GM13977 (cell line): Measurements from ENCODE around the gene NDUFAF2.
A peak's percentile ranks its signal among the peaks of the same experiment; 100 is the strongest.

Experiments used
- DNase-seq: peaks from one replicate; pipeline ENCODE4 v3.0.0; 2012; ENCODE audit warnings: low spot score
- CTCF ChIP-seq: IDR thresholded peaks from 2 replicates; pipeline ENCODE4 v1.5.1; 2012; ENCODE audit warnings: mild to moderate bottlenecking, control low read depth; ENCODE audit not compliant: insufficient read depth; ENCODE audit errors: extremely low read depth, missing control alignments
- in situ Hi-C: fragments of 300-500 bp; cut with MboI; formaldehyde crosslinking; loops from one replicate; pipeline ENCODE4 v1.12.0; 2022; ENCODE audit warnings: low sequenced_read_pairs, low pct_unique_long_range_greater_than_20kb, mixed read lengths, inconsistent platforms; ENCODE audit not compliant: unreplicated experiment

NDUFAF2 gene

GRCh38 chr5:61050292-61050691 is 105.3 kb downstream of the NDUFAF2 start:
- in situ Hi-C loops, result loop anchor here (25.0 kb wide), 1 partner anchor 612 kb away; no protein-coding TSS in a partner anchor
- TF ChIP-seq CTCF, result no peak
- DNase-seq, result no peak

- no peak for DNase-seq
- in situ Hi-C loops, result loop anchor here (25.0 kb wide), 1 partner anchor 611 kb away; no protein-coding TSS in a partner anchor
Measured at GRCh38 chr5:61051267-61051666, 106.3 kb downstream of the NDUFAF2 start.

GRCh38 chr5:61052882-61053281 is 107.9 kb downstream of the NDUFAF2 start:
- DNase-seq, result no peak
- in situ Hi-C loops, result loop anchor here (25.0 kb wide), 1 partner anchor 609 kb away; no protein-coding TSS in a partner anchor

More at GRCh38 chr5:61051267-61051666, 106.3 kb downstream of the NDUFAF2 start:
- TF ChIP-seq CTCF, result no peak

GRCh38 chr5:61053937-61054336 is 108.9 kb downstream of the NDUFAF2 start:
- in situ Hi-C loops, result loop anchor here (25.0 kb wide), 1 partner anchor 608 kb away; no protein-coding TSS in a partner anchor
- no peak for TF ChIP-seq CTCF
- no peak for DNase-seq

More at GRCh38 chr5:61052882-61053281, 107.9 kb downstream of the NDUFAF2 start:
- no peak for TF ChIP-seq CTCF

- in situ Hi-C loops, result loop anchor here (25.0 kb wide), 1 partner anchor 607 kb away; no protein-coding TSS in a partner anchor
- peak; percentile 9 for DNase-seq
- TF ChIP-seq CTCF, result peak; percentile 75
Measured at GRCh38 chr5:61055434-61056006, 110.5 kb downstream of the NDUFAF2 start.

- in situ Hi-C loops, result loop anchor here (25.0 kb wide), 1 partner anchor 603 kb away; no protein-coding TSS in a partner anchor
- no peak for DNase-seq
- TF ChIP-seq CTCF, result no peak
Measured at GRCh38 chr5:61059499-61059898, 114.5 kb downstream of the NDUFAF2 start.
